Measurements from ENCODE around the gene SLC35A1. TPM values are rescaled to one million over a fixed set of nuclear protein-coding genes. Genes with fewer than 3 reads are reported as not detected.

SLC35A1 gene
- total RNA-seq, 1 donor from 2014 or later, result 11.6 TPM

DNA sequence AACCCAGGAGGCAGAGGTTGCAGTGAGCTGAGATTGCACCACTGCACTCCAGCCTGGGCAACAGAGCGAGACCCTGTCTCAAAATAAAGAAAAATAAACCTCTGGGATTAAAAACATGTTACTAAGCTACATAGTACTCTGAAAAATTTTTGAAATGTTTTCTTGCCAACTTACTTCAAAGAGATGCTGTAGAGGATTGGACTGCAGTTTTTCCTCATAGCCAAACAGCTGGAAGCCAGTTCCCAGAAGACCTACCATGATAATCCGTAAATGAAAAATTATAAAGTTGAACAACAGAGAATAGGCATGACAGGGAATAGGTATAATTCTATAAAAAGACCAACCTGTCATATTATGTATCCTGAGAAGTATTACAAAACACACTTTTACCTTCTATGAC, 69.0 kb downstream of the SLC35A1 start:
- TF ChIP-seq, protein P1, sequence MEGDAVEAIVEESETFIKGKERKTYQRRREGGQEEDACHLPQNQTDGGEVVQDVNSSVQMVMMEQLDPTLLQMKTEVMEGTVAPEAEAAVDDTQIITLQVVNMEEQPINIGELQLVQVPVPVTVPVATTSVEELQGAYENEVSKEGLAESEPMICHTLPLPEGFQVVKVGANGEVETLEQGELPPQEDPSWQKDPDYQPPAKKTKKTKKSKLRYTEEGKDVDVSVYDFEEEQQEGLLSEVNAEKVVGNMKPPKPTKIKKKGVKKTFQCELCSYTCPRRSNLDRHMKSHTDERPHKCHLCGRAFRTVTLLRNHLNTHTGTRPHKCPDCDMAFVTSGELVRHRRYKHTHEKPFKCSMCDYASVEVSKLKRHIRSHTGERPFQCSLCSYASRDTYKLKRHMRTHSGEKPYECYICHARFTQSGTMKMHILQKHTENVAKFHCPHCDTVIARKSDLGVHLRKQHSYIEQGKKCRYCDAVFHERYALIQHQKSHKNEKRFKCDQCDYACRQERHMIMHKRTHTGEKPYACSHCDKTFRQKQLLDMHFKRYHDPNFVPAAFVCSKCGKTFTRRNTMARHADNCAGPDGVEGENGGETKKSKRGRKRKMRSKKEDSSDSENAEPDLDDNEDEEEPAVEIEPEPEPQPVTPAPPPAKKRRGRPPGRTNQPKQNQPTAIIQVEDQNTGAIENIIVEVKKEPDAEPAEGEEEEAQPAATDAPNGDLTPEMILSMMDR (IDR thresholded peaks at IDR 0.05; ENCODE audit: insufficient read depth, low read length, poor library complexity, severe bottlenecking), result no peak
- Histone ChIP-seq H3K27me3 (ENCODE audit: control insufficient read depth, insufficient read depth, low read length) (no peaks in the 10 kb centered on the region), H3K4me3 (ENCODE audit: low read depth, low read length) (no peak overlapping the region), H3K36me3 (ENCODE audit: control insufficient read depth, insufficient read depth, low read length) (no peaks in the 10 kb centered on the region)
- DNase-seq (ENCODE audit: low read depth), result no peak

DNA sequence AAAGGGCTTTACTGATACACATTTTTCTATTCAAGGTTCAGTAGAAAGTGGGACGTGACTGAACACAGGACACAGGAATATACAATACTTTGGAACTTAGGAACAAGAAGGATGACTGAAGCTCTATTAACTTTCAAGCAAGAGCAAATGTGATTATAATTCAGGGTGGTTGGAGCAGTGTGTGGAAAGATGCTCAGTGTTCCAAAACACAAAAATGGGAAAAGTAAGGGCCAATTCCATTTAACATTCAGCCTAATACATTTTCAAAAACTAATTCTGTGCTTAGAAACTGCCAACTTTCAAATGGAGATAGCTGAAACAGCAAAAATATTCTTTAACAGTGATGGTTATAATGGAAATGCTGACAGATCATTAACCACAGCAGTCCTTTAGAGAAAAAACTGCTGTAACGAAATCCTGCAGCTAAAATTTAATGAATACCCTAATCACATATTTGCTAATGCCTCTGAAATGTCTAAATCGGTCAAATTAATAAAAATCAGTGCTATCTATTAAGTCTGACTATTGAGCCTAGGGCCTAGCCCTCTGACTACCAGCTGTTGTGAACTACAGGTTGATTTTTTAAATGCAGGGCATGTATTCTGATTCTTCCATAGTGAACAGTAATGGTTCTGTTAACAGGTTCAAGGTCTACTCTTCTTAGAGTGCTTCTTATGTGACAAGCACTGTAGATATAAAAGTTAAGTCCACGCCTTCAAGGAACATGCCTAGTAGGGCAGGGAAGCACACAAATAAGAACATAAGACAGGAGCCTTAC, 71.1 kb downstream of the SLC35A1 start:
- no peak for DNase-seq (ENCODE audit: low read depth)
- TF ChIP-seq, protein P1 (IDR thresholded peaks at IDR 0.05; ENCODE audit: insufficient read depth, low read length, poor library complexity, severe bottlenecking), result no peak
- Histone ChIP-seq H3K27me3 (ENCODE audit: control insufficient read depth, insufficient read depth, low read length) (no peaks in the 10 kb centered on the region), H3K4me3 (ENCODE audit: low read depth, low read length) (no peak overlapping the region), H3K36me3 (ENCODE audit: control insufficient read depth, insufficient read depth, low read length) (no peaks in the 10 kb centered on the region)

DNA sequence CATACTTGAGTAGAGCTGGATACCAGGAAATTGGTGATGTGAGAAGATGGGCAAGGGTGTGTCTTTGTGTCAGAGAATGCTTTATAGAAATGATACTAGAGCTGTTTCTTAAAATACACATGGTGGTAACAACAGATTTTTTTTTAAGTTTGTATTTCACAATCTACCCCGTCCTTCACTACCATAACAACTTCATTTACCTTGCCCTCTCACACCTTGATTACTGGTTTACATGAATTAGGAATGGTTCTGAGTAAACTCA, 71.6 kb downstream of the SLC35A1 start:
- TF ChIP-seq, protein P1 (IDR thresholded peaks at IDR 0.05; ENCODE audit: insufficient read depth, low read length, poor library complexity, severe bottlenecking), result no peak
- no peaks in the 10 kb centered on the region for H3K27me3 ChIP-seq (ENCODE audit: control insufficient read depth, insufficient read depth, low read length)
- DNase-seq (ENCODE audit: low read depth), result no peak

DNA sequence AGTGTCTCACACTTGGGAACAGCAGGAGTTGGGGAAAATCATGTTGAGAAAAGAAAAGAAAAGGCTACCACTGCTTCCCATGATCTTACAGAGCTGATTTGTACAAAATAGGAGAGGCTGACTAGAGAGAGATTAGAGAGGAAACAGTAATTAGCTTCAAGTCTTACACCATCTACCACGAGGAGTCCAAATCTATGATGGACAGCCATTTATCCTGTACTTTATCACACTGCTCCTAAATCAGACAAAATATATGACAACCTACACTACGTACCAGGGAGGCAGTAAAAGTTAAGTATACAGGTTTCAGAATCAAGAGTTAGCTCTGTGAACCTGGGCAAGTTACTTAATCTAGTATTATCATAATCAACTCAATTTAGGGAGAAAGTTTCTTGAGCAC, 79.0 kb downstream of the SLC35A1 start:
- Histone ChIP-seq H3K27me3 (ENCODE audit: control insufficient read depth, insufficient read depth, low read length) (no peaks in the 10 kb centered on the region), H3K36me3 (ENCODE audit: control insufficient read depth, insufficient read depth, low read length) (no peaks in the 10 kb centered on the region), H3K4me3 (ENCODE audit: low read depth, low read length) (no peak overlapping the region)
- no peak for DNase-seq (ENCODE audit: low read depth)
- TF ChIP-seq, protein P1 (IDR thresholded peaks at IDR 0.05; ENCODE audit: insufficient read depth, low read length, poor library complexity, severe bottlenecking), result no peak

More for the DNA sequence above, 71.6 kb downstream of the SLC35A1 start:
- Histone ChIP-seq H3K36me3 (ENCODE audit: control insufficient read depth, insufficient read depth, low read length) (no peaks in the 10 kb centered on the region), H3K4me3 (ENCODE audit: low read depth, low read length) (no peak overlapping the region)

DNA sequence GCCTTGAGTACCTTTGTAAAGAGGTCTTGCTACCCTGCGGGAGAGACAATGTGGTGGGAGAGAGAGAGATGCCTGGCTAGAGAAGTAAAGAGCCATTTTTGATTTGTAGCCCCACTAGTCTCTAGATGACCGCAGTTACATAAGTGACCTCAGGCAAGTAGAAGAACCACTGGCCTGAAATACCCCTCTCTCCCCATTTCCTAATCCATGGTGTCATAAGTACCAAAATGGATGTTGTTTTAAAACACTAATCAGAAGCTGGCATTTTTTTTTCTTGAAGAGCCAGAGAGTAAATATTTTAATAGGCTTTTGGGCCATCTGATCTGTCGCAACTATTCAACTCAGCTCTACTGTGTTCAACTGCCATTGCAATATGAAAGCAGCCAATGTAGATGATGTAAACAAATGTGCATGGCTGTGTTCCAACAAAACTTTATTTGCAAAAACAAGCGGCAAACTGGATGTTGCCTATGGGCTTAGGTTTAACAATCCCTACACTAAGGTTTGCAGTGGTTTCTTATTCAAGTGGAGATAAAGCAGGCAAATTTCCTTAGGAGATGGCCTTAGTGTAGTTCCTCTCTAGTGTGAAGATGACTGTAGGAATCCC, 80.5 kb downstream of the SLC35A1 start:
- no peak for DNase-seq (ENCODE audit: low read depth)
- H3K36me3 ChIP-seq (ENCODE audit: control insufficient read depth, insufficient read depth, low read length), result no peaks in the 10 kb centered on the region
- TF ChIP-seq, protein P1 (IDR thresholded peaks at IDR 0.05; ENCODE audit: insufficient read depth, low read length, poor library complexity, severe bottlenecking), result no peak

DNA sequence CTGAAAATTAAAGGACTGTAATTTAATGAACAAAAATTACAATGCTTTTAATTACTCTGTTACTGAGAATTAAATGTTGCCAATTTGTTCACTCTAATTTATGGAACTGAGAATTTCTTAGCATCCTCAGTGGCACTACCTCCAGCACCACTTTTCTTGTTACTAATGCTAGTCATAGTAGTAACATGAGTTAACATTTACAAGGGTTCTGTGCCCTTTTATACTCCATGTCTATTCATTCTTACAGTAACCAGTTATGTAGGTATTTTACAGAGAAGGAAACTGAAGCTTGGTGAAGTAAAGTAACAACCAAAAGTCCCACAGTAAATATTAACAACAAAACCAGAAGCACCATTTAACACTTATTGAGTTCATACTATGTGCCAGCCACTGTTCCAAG, 82.7 kb downstream of the SLC35A1 start:
- TF ChIP-seq, protein P1 (IDR thresholded peaks at IDR 0.05; ENCODE audit: insufficient read depth, low read length, poor library complexity, severe bottlenecking), result no peak
- no peak overlapping the region for H3K4me3 ChIP-seq (ENCODE audit: low read depth, low read length)

More for the DNA sequence above, 80.5 kb downstream of the SLC35A1 start:
- Histone ChIP-seq H3K4me3 (ENCODE audit: low read depth, low read length) (no peak overlapping the region), H3K27me3 (ENCODE audit: control insufficient read depth, insufficient read depth, low read length) (no peaks in the 10 kb centered on the region)

More for the DNA sequence above, 82.7 kb downstream of the SLC35A1 start:
- Histone ChIP-seq H3K36me3 (ENCODE audit: control insufficient read depth, insufficient read depth, low read length) (no peaks in the 10 kb centered on the region), H3K27me3 (ENCODE audit: control insufficient read depth, insufficient read depth, low read length) (no peaks in the 10 kb centered on the region)
- DNase-seq (ENCODE audit: low read depth), result no peak
